SK-N-SH (cell line): Measurements from ENCODE around the gene MGAT4A. TPM values are rescaled to one million over a fixed set of nuclear protein-coding genes. Genes with fewer than 3 reads are reported as not detected.

Experiments
- CTCF ChIA-PET: fragments of 300-600, 350-600 bp; formaldehyde crosslinking; extraction: SDS; loops from one replicate; lab custom pipeline; 2021; lab: Yijun Ruan, JAX
- POLR2A ChIA-PET: fragments of 350-600 bp; sonication (Branson Sonifier 250); formaldehyde crosslinking; extraction: SDS; loops from one replicate; lab custom pipeline; 2020; ENCODE audit warnings: antibody characterized with exemption, inconsistent platforms; lab: Yijun Ruan, JAX
- DNase-seq: peaks from one replicate; pipeline ENCODE4 v3.0.0; 2012
- H2AFZ ChIP-seq: fragments of 200-600 bp; sonication (generic); 2 replicates; pipeline ENCODE4 v1.8.1; 2016; ENCODE audit warnings: antibody characterized with exemption, mild to moderate bottlenecking, low read depth
- H3F3A ChIP-seq: fragments of 200-600 bp; sonication (generic); replicated peaks from 2 replicates; pipeline ENCODE3; 2016; ENCODE audit warnings: antibody characterized with exemption, mild to moderate bottlenecking; ENCODE audit not compliant: insufficient read depth
- H3K27ac ChIP-seq, 2 experiments: fragments of 200-500 bp in 1 of 2; fragments of 200-600 bp in 1 of 2; sonication (Bioruptor generic) in 1 of 2; sonication (generic), shearing (Covaris generic) in 1 of 2; 2 replicates each; pipeline versions ENCODE4 v1.5.1 to v1.6.1; 2014 to 2016; ENCODE audit warnings: low read depth in 2 of 2, inconsistent platforms in 1 of 2, low read length in 1 of 2, mild to moderate bottlenecking in 1 of 2, mixed read lengths in 1 of 2
- H3K27me3 ChIP-seq: fragments of 200-600 bp; sonication (generic), shearing (Covaris generic); 2 replicates; pipeline ENCODE4 v1.6.1; 2016; ENCODE audit warnings: mixed run types; ENCODE audit not compliant: insufficient read depth
- H3K36me3 ChIP-seq, 2 experiments: fragments of 200-500 bp in 1 of 2; fragments of 200-600 bp in 1 of 2; sonication (Bioruptor generic) in 1 of 2; sonication (generic) in 1 of 2; replicated peaks in 1 of 2; 2 replicates each; pipeline versions ENCODE3 to v1.5.1; 2014 to 2016; ENCODE audit warnings: low read length in 1 of 2, mild to moderate bottlenecking in 1 of 2; ENCODE audit not compliant: insufficient read depth in 2 of 2, control insufficient read depth in 1 of 2
- H3K4me1 ChIP-seq, 2 experiments: fragments of 200-500 bp in 1 of 2; fragments of 200-600 bp in 1 of 2; sonication (Bioruptor generic) in 1 of 2; sonication (generic), shearing (Covaris generic) in 1 of 2; 2 replicates each; pipeline versions ENCODE4 v1.5.1 to v1.6.1; 2014 to 2016; ENCODE audit warnings: low read depth in 1 of 2, low read length in 1 of 2, mixed run types in 1 of 2; ENCODE audit not compliant: insufficient read depth in 2 of 2, control insufficient read depth in 1 of 2
- H3K4me2 ChIP-seq: fragments of 200-600 bp; sonication (generic), shearing (Covaris generic); 2 replicates; pipeline ENCODE4 v1.6.1; 2017; ENCODE audit warnings: mixed run types
- H3K4me3 ChIP-seq, 2 experiments: fragments of 200-500 bp in 1 of 2; fragments of 200-600 bp in 1 of 2; sonication (Bioruptor generic) in 1 of 2; sonication (generic), shearing (Covaris generic) in 1 of 2; 2 replicates each; pipeline versions ENCODE4 v1.5.1 to v1.8.1; 2014 to 2016; ENCODE audit warnings: low read depth in 2 of 2, inconsistent platforms in 1 of 2, low read length in 1 of 2, mild to moderate bottlenecking in 1 of 2, mixed read lengths in 1 of 2, moderate library complexity in 1 of 2
- H3K79me2 ChIP-seq: fragments of 200-600 bp; sonication (generic); 2 replicates; pipeline ENCODE4 v1.8.1; 2017; ENCODE audit warnings: mild to moderate bottlenecking; ENCODE audit not compliant: insufficient read depth
- H3K9ac ChIP-seq: fragments of 200-600 bp; sonication (generic); 2 replicates; pipeline ENCODE4 v1.6.1; 2017; ENCODE audit warnings: mixed run types
- H3K9me2 ChIP-seq: fragments of 200-600 bp; sonication (generic); 2 replicates; pipeline ENCODE4 v1.6.1; 2017; ENCODE audit warnings: mixed run types
- H3K9me3 ChIP-seq: fragments of 200-600 bp; sonication (generic); 2 replicates; pipeline ENCODE4 v1.6.1; 2017; ENCODE audit warnings: mixed run types, mild to moderate bottlenecking, moderate library complexity
- H4K20me1 ChIP-seq: fragments of 200-600 bp; sonication (generic); 2 replicates; pipeline ENCODE4 v1.6.1; 2017; ENCODE audit warnings: mild to moderate bottlenecking, mixed run types; ENCODE audit not compliant: insufficient read depth
- CTCF ChIP-seq: fragments of 200-600 bp; sonication (generic); IDR thresholded peaks from 2 replicates; pipeline ENCODE4 v1.6.1; 2017; ENCODE audit warnings: antibody characterized with exemption, mild to moderate bottlenecking, moderate library complexity
- ELF1 ChIP-seq: IDR thresholded peaks from 2 replicates; pipeline ENCODE4 v1.4.0; 2012
- EZH2phosphoT487 ChIP-seq: fragments of 200-600 bp; sonication (generic); IDR thresholded peaks from 2 replicates; pipeline ENCODE4 v1.6.1; 2017; ENCODE audit warnings: low read depth, mixed run types, mild to moderate bottlenecking, antibody characterized with exemption, moderate library complexity, borderline replicate concordance
- FOSL2 ChIP-seq: IDR thresholded peaks from 2 replicates; pipeline ENCODE4 v1.4.0; 2012; ENCODE audit warnings: low read depth, mild to moderate bottlenecking, moderate library complexity, borderline replicate concordance
- GATA2 ChIP-seq: sonication (generic); formaldehyde crosslinking; IDR thresholded peaks from 2 replicates; pipeline ENCODE4 v1.5.0; 2020; ENCODE audit warnings: mild to moderate bottlenecking, missing genetic modification reagents
- IRF3 ChIP-seq: fragments of 150-350 bp; IDR thresholded peaks from 2 replicates; pipeline ENCODE4 v1.6.1; 2016; ENCODE audit warnings: mild to moderate bottlenecking, low read depth, low read length
- PBX3 ChIP-seq: IDR thresholded peaks from 2 replicates; pipeline ENCODE4; 2012
- POLR2AphosphoS5 ChIP-seq: IDR thresholded peaks from 2 replicates; pipeline ENCODE4 v1.6.1; 2012; ENCODE audit warnings: low read depth, low read length
- RFX5 ChIP-seq: IDR thresholded peaks from 2 replicates; pipeline ENCODE4 v1.6.1; 2012; ENCODE audit warnings: mild to moderate bottlenecking, improper control_type of control experiment, low read length
- TEAD4 ChIP-seq: IDR thresholded peaks from 2 replicates; pipeline ENCODE4 v1.4.0; 2012; ENCODE audit warnings: mild to moderate bottlenecking, borderline replicate concordance; ENCODE audit not compliant: insufficient read depth
- WGBS: methylation state at CpG from one replicate; pipeline ENCODE4 v1.1.6; 2017; ENCODE audit warnings: low lambda C conversion rate; 5-methylcytosine and 5-hydroxymethylcytosine counted together
- polyA plus RNA-seq, 3 experiments: library from polyadenylated mRNA; depleted of rRNA; stranded (reverse); fragments of >200 nt; gene quantifications; 2 replicates each; pipeline ENCODE4 v1.2.3, GENCODE V29; 2012
- TF ChIP-seq, protein P1 (sequence below): IDR thresholded peaks from 2 replicates; pipeline ENCODE4 v1.4.0; 2012; ENCODE audit warnings: low read depth, borderline replicate concordance

Gene MGAT4A
- polyA plus RNA-seq, 1 of the 3 experiments (the other 2 are of a cell fraction) = 0.07 TPM

GRCh38 chr2:98720286-98720685, 10.6 kb downstream of the MGAT4A start:
- no peak overlapping the region for H2AFZ ChIP-seq
- no peaks in the 10 kb centered on the region for H4K20me1 ChIP-seq
- no peak overlapping the region for H3K4me3 ChIP-seq
- whole genome bisulfite sequencing = 50% methylated on average over 4 of the region's 4 CpGs
- H3K36me3 ChIP-seq = no peaks in the 10 kb centered on the region
- H3K4me2 ChIP-seq = no peak overlapping the region
- no peaks in the 10 kb centered on the region for H3K4me1 ChIP-seq
- DNase-seq = no peak
- no peak overlapping the region for H3K9ac ChIP-seq
- no peaks in the 10 kb centered on the region; the same call in 1 of the 2 replicates for H3K27me3 ChIP-seq
- H3K9me3 ChIP-seq = no peaks in the 10 kb centered on the region
- H3K9me2 ChIP-seq = no peaks in the 10 kb centered on the region
- POLR2A ChIA-PET = interaction anchor here (0.7 kb wide), 1 partner anchor 15 kb away, joined by 3 read pairs; no protein-coding TSS in a partner anchor
- TF ChIP-seq IRF3 (no peak), POLR2AphosphoS5 (no peak), TEAD4 (no peak), EZH2phosphoT487 (no peak), PBX3 (no peak), CTCF (no peak), FOSL2 (no peak), ELF1 (no peak), GATA2 (CRISPR knock-in tag) (no peak)
- TF ChIP-seq, protein P1, sequence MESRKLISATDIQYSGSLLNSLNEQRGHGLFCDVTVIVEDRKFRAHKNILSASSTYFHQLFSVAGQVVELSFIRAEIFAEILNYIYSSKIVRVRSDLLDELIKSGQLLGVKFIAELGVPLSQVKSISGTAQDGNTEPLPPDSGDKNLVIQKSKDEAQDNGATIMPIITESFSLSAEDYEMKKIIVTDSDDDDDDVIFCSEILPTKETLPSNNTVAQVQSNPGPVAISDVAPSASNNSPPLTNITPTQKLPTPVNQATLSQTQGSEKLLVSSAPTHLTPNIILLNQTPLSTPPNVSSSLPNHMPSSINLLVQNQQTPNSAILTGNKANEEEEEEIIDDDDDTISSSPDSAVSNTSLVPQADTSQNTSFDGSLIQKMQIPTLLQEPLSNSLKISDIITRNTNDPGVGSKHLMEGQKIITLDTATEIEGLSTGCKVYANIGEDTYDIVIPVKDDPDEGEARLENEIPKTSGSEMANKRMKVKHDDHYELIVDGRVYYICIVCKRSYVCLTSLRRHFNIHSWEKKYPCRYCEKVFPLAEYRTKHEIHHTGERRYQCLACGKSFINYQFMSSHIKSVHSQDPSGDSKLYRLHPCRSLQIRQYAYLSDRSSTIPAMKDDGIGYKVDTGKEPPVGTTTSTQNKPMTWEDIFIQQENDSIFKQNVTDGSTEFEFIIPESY = no peak
- TF ChIP-seq, all 33 proteins: peak for 0
- Histone ChIP-seq H3K79me2 (no peaks in the 10 kb centered on the region), H3K27ac (no peak overlapping the region), H3F3A (no peaks in the 10 kb centered on the region)
- CTCF ChIA-PET = interaction anchor here (1.2 to 2.8 kb wide), 4 partner anchors 10 to 345 kb away, joined by 3 to 8 read pairs (median 4); partner anchors contain the start of gene MGAT4A

- H3K4me2 ChIP-seq = no peak overlapping the region
- no peaks in the 10 kb centered on the region for H3K36me3 ChIP-seq
- no peaks in the 10 kb centered on the region for H3K79me2 ChIP-seq
- H3K9me3 ChIP-seq = no peaks in the 10 kb centered on the region
- no peaks in the 10 kb centered on the region for H3K4me1 ChIP-seq
- no peaks in the 10 kb centered on the region; the same call in 1 of the 2 replicates for H3K27me3 ChIP-seq
- H3F3A ChIP-seq = no peaks in the 10 kb centered on the region
- H2AFZ ChIP-seq = 0 out of 2 replicates have a peak overlapping the region, but pooled peaks have one; percentile 35
- 43% methylated on average over 6 of the region's 6 CpGs for WGBS
- H3K4me3 ChIP-seq = no peak overlapping the region
- no peak overlapping the region for H3K27ac ChIP-seq
- no peak for DNase-seq
- H3K9ac ChIP-seq = no peak overlapping the region
- TF ChIP-seq RFX5 (no peak), GATA2 (CRISPR knock-in tag) (no peak)
- no peaks in the 10 kb centered on the region for H4K20me1 ChIP-seq
- no peaks in the 10 kb centered on the region for H3K9me2 ChIP-seq
- ChIA-PET CTCF (no interaction called here), POLR2A (no interaction called here)
These were observed 13.3 kb downstream of the MGAT4A start for GRCh38 chr2:98717621-98718020.
